MM.1S (cell line): ENCODE results near the gene GRK2.

ENCODE experiments used
- DNase-seq: peaks from one replicate; pipeline ENCODE4 v3.0.0-alpha.2; 2015
- H2AFZ ChIP-seq: fragments of 300-600 bp; sonication (generic); 2 replicates; pipeline ENCODE4 v1.6.0; 2016; ENCODE audit warnings: antibody characterized with exemption, low read length
- H3F3A ChIP-seq: fragments of 300-600 bp; sonication (generic); 2 replicates; pipeline ENCODE4 v1.6.1; 2016; ENCODE audit warnings: mild to moderate bottlenecking, antibody characterized with exemption, low read length, moderate library complexity, mixed read lengths; ENCODE audit not compliant: insufficient read depth
- H3K27ac ChIP-seq: fragments of 300-600 bp; sonication (generic); 2 replicates; pipeline ENCODE4 v1.5.1; 2016; ENCODE audit warnings: mild to moderate bottlenecking, low read length
- H3K27me3 ChIP-seq: fragments of 300-600 bp; sonication (generic); replicated peaks from 2 replicates; pipeline ENCODE4 v1.6.0; 2016; ENCODE audit warnings: low read length; ENCODE audit not compliant: insufficient read depth
- H3K36me3 ChIP-seq: fragments of 300-600 bp; sonication (generic); replicated peaks from 2 replicates; pipeline ENCODE4 v1.6.1; 2016; ENCODE audit warnings: mild to moderate bottlenecking, low read length, mixed read lengths; ENCODE audit not compliant: insufficient read depth
- H3K4me1 ChIP-seq: fragments of 300-600 bp; sonication (generic); 2 replicates; pipeline ENCODE4 v1.6.1; 2016; ENCODE audit warnings: low read length, mixed read lengths
- H3K4me2 ChIP-seq: fragments of 300-600 bp; sonication (generic); 2 replicates; pipeline ENCODE4 v1.6.0; 2016; ENCODE audit warnings: low read depth, low read length
- H3K4me3 ChIP-seq: fragments of 300-600 bp; sonication (generic); 2 replicates; pipeline ENCODE4 v1.5.1; 2016; ENCODE audit warnings: low read length, mixed read lengths
- H3K79me2 ChIP-seq: fragments of 300-600 bp; sonication (generic); 2 replicates; pipeline ENCODE4 v1.6.1; 2016; ENCODE audit warnings: mixed run types, low read length, mixed read lengths
- H3K9ac ChIP-seq: fragments of 300-600 bp; sonication (generic); 2 replicates; pipeline ENCODE4 v1.6.1; 2016; ENCODE audit warnings: low read length, mixed read lengths
- H3K9me2 ChIP-seq: fragments of 300-600 bp; sonication (generic); replicated peaks from 2 replicates; pipeline ENCODE4 v1.6.1; 2016; ENCODE audit warnings: mild to moderate bottlenecking, low read length, mixed read lengths; ENCODE audit not compliant: insufficient read depth
- H3K9me3 ChIP-seq: fragments of 300-600 bp; sonication (generic); replicated peaks from 2 replicates; pipeline ENCODE4 v1.6.1; 2016; ENCODE audit warnings: mild to moderate bottlenecking, low read length, mixed read lengths; ENCODE audit not compliant: insufficient read depth
- H4K20me1 ChIP-seq: fragments of 300-600 bp; sonication (generic); 2 replicates; pipeline ENCODE4 v1.6.1; 2016; ENCODE audit warnings: mild to moderate bottlenecking, low read length, moderate library complexity, mixed read lengths; ENCODE audit not compliant: insufficient read depth
- CTCF ChIP-seq: fragments of 300-600 bp; sonication (generic); IDR thresholded peaks from 2 replicates; pipeline ENCODE4 v1.5.1; 2016; ENCODE audit warnings: antibody characterized with exemption, low read length, mixed read lengths
- EZH2 ChIP-seq: fragments of 300-600 bp; sonication (generic); optimal IDR thresholded peaks from 2 replicates; pipeline ENCODE3; 2017; ENCODE audit warnings: low read depth, mild to moderate bottlenecking, antibody characterized with exemption, low read length, mixed read lengths
- EZH2phosphoT487 ChIP-seq: fragments of 300-600 bp; sonication (generic); IDR thresholded peaks from 2 replicates; pipeline ENCODE4 v1.6.1; 2018; ENCODE audit warnings: antibody characterized with exemption, low read length

GRK2 gene

DNA sequence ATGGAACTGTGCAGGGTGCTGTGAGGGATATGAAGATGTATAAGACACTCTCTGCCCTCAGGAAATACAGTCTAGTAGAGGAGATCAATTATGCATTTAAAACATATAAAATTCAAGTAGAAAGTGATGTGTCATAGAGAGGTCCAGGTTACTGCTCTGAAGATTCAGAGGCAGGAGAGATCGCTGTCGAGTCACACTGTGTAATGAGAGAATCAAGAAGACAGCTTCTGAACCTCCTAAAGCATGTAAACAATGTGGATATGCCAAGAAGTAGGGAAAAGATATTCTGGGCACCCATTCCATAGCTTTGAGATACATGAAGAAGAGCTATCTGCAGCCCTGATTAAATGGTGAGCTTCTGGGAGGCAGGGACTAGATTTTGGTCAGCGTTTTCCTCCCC is 53.7 kb downstream of the GRK2 start:
- TF ChIP-seq EZH2phosphoT487 (no peak), CTCF (no peak), EZH2 (no peak)

GRCh38 chr11:67320691-67321090 is 54.4 kb downstream of the GRK2 start:
- H3F3A ChIP-seq: peaks cover 13% of the 10 kb centered on the region
- no peaks in the 10 kb centered on the region for H3K36me3 ChIP-seq
- H2AFZ ChIP-seq: no peak overlapping the region
- H3K9me3 ChIP-seq: no peaks in the 10 kb centered on the region
- H3K4me1 ChIP-seq: peaks cover 11% of the 10 kb centered on the region; the same call in 1 of the 2 replicates
- no peak for DNase-seq
- no peaks in the 10 kb centered on the region for H3K27me3 ChIP-seq
- H3K9ac ChIP-seq: no peak overlapping the region
- no peaks in the 10 kb centered on the region for H4K20me1 ChIP-seq
- TF ChIP-seq CTCF (no peak), EZH2 (no peak), EZH2phosphoT487 (no peak)
- no peak overlapping the region for H3K4me2 ChIP-seq
- H3K27ac ChIP-seq: no peak overlapping the region
- H3K4me3 ChIP-seq: no peak overlapping the region
- H3K79me2 ChIP-seq: no peaks in the 10 kb centered on the region
- H3K9me2 ChIP-seq: no peaks in the 10 kb centered on the region

More for the DNA sequence above, 53.7 kb downstream of the GRK2 start:
- Histone ChIP-seq H3K27ac (no peak overlapping the region), H2AFZ (no peak overlapping the region), H3K9ac (no peak overlapping the region), H3F3A (peaks cover 13% of the 10 kb centered on the region), H3K4me2 (no peak overlapping the region), H3K9me2 (no peaks in the 10 kb centered on the region), H3K79me2 (no peaks in the 10 kb centered on the region), H4K20me1 (no peaks in the 10 kb centered on the region), H3K4me1 (peaks cover 11% of the 10 kb centered on the region; the same call in 1 of the 2 replicates), H3K36me3 (no peaks in the 10 kb centered on the region), H3K9me3 (no peaks in the 10 kb centered on the region), H3K27me3 (no peaks in the 10 kb centered on the region), H3K4me3 (no peak overlapping the region)
- DNase-seq: no peak

- no peak for DNase-seq
- Histone ChIP-seq H4K20me1 (no peaks in the 10 kb centered on the region), H3K36me3 (no peaks in the 10 kb centered on the region), H3K27me3 (no peaks in the 10 kb centered on the region), H3F3A (peaks cover 13% of the 10 kb centered on the region), H3K9me3 (no peaks in the 10 kb centered on the region), H3K9me2 (no peaks in the 10 kb centered on the region), H3K4me2 (no peak overlapping the region), H3K27ac (no peak overlapping the region; the same call in 1 of the 2 replicates), H3K79me2 (no peaks in the 10 kb centered on the region), H3K9ac (no peak overlapping the region), H2AFZ (no peak overlapping the region), H3K4me3 (no peak overlapping the region), H3K4me1 (peaks cover 11% of the 10 kb centered on the region; the same call in 1 of the 2 replicates)
- TF ChIP-seq EZH2 (no peak), EZH2phosphoT487 (no peak), CTCF (no peak)
These were observed 55.1 kb downstream of the GRK2 start for GRCh38 chr11:67321313-67321871.
